GM18519 (cell line): ENCODE data around the gene AAR2.

Experiments used
- ATAC-seq: cut with Tn5 transposase; IDR thresholded peaks from one replicate; pipeline ENCODE4 v1.9.1; 2021; ENCODE audit warnings: mild to moderate bottlenecking, moderate library complexity; ENCODE audit not compliant: unreplicated experiment, low FRiP score

The AAR2 gene

GRCh38 chr20:36275441-36276189 is 39.3 kb downstream of the AAR2 start:
- ATAC-seq = no peak

GRCh38 chr20:36277546-36277945 is 41.3 kb downstream of the AAR2 start:
- no peak for ATAC-seq

- no peak for ATAC-seq
These were observed 43.1 kb downstream of the AAR2 start for GRCh38 chr20:36279362-36279761.

GRCh38 chr20:36279776-36280175 is 43.5 kb downstream of the AAR2 start:
- no peak for ATAC-seq

- ATAC-seq = no peak
These were observed 45.6 kb downstream of the AAR2 start for GRCh38 chr20:36281785-36282380.

GRCh38 chr20:36284751-36285150 is 48.5 kb downstream of the AAR2 start:
- no peak for ATAC-seq

- no peak for ATAC-seq
These were observed 49.6 kb downstream of the AAR2 start for GRCh38 chr20:36285746-36286447.

- no peak for ATAC-seq
These were observed 61.4 kb downstream of the AAR2 start for GRCh38 chr20:36297656-36298055.

- no peak for ATAC-seq
These were observed 61.8 kb downstream of the AAR2 start for GRCh38 chr20:36298061-36298460.

- ATAC-seq = no peak
These were observed 62.6 kb downstream of the AAR2 start for GRCh38 chr20:36298795-36299339.

- no peak for ATAC-seq
These were observed 63.2 kb downstream of the AAR2 start for GRCh38 chr20:36299459-36299858.

- no peak for ATAC-seq
These were observed 65.3 kb downstream of the AAR2 start for GRCh38 chr20:36301359-36302119.

- no peak for ATAC-seq
These were observed 66.8 kb downstream of the AAR2 start for GRCh38 chr20:36303020-36303595.

- ATAC-seq = no peak
These were observed 67.6 kb downstream of the AAR2 start for GRCh38 chr20:36303831-36304230.

- no peak for ATAC-seq
These were observed 68.7 kb downstream of the AAR2 start for GRCh38 chr20:36304786-36305495.

- ATAC-seq = no peak
These were observed 69.6 kb downstream of the AAR2 start, which contains the start of gene DLGAP4 for GRCh38 chr20:36305602-36306551. TSS of gene DLGAP4 (plus strand) at chr20:36306339. CDS start at chr20:36431718, 125,379 bp downstream.
